B cell (primary cell): ENCODE results near the gene CRTC1. TPM values are rescaled to one million over a fixed set of nuclear protein-coding genes. Genes with fewer than 3 reads are reported as not detected.
A peak's percentile ranks its signal among the peaks of the same experiment; 100 is the strongest.

Experiments
- ATAC-seq: fragments of 200-7000 bp; cut with Tn5 transposase; one replicate; pipeline ENCODE4 v1.10.0; 2021; ENCODE audit warnings: low read depth, mild to moderate bottlenecking, moderate number of reproducible peaks, moderate library complexity
- CTCF ChIA-PET: fragments of 350-600 bp; sonication (Branson Sonifier 250); formaldehyde crosslinking; loops from one replicate; lab custom pipeline; 2021; ENCODE audit warnings: antibody characterized with exemption, inconsistent platforms; lab: Charles Lee
- POLR2A ChIA-PET: fragments of 350-600 bp; sonication (Branson Sonifier 250); formaldehyde crosslinking; loops from one replicate; lab custom pipeline; 2021; ENCODE audit warnings: antibody characterized with exemption; lab: Charles Lee
- DNase-seq: peaks from one replicate; pipeline ENCODE4 v3.0.0; 2013
- H2AFZ ChIP-seq: 2 replicates; pipeline ENCODE4 v1.6.1; 2012; ENCODE audit warnings: mild to moderate bottlenecking, low read depth, low read length; ENCODE audit not compliant: insufficient read depth, poor library complexity, severe bottlenecking
- H3K27ac ChIP-seq, 2 donors: 1 replicate in 1 of 2; 2 replicates in 1 of 2; pipeline ENCODE4 v1.5.1; 2012 to 2013; ENCODE audit warnings: low read length in 2 of 2, mild to moderate bottlenecking in 2 of 2, moderate library complexity in 1 of 2
- H3K27me3 ChIP-seq, 4 experiments: fragments of 200-600 bp in 1 of 4; sonication (generic) in 1 of 4; replicated peaks in 1 of 4; 1 replicate in 2 of 4; 2 replicates in 2 of 4; pipeline versions ENCODE4 v1.6.1 to v1.7.0; 2013 to 2016; ENCODE audit warnings: low read length in 3 of 4, mild to moderate bottlenecking in 2 of 4, mixed read lengths in 1 of 4, moderate library complexity in 1 of 4; ENCODE audit not compliant: insufficient read depth in 4 of 4, control insufficient read depth in 3 of 4; ENCODE audit errors: control extremely low read depth in 1 of 4
- H3K36me3 ChIP-seq, 2 experiments: replicated peaks in 1 of 2; 1 replicate in 1 of 2; 2 replicates in 1 of 2; pipeline versions ENCODE4 v1.6.1 to v1.7.1; 2013; ENCODE audit warnings: low read length in 1 of 2; ENCODE audit not compliant: insufficient read depth in 2 of 2, control insufficient read depth in 1 of 2; ENCODE audit errors: control extremely low read depth in 1 of 2, extremely low read depth in 1 of 2
- H3K4me1 ChIP-seq, 2 donors: fragments of 200-600 bp in 1 of 2; sonication (generic) in 1 of 2; 1 replicate in 1 of 2; 2 replicates in 1 of 2; pipeline versions ENCODE4 v1.5.1 to v1.6.1; 2013 to 2017; ENCODE audit warnings: low read length in 2 of 2; ENCODE audit not compliant: control insufficient read depth in 2 of 2, insufficient read depth in 2 of 2
- H3K4me2 ChIP-seq: replicated peaks from 2 replicates; pipeline ENCODE3; 2012; ENCODE audit warnings: mild to moderate bottlenecking, low read depth, low read length; ENCODE audit not compliant: poor library complexity, severe bottlenecking
- H3K4me3 ChIP-seq, 5 experiments: fragments of 200-600 bp in 1 of 5; sonication (generic) in 1 of 5; 1 replicate in 3 of 5; 2 replicates in 2 of 5; pipeline versions ENCODE4 v1.5.1 to v1.7.0; 2011 to 2016; ENCODE audit warnings: low read length in 4 of 5, mild to moderate bottlenecking in 4 of 5, low read depth in 2 of 5, control low read depth in 1 of 5, moderate library complexity in 1 of 5; ENCODE audit not compliant: insufficient read depth in 1 of 5; ENCODE audit errors: control extremely low read depth in 1 of 5, extremely low read depth in 1 of 5
- H3K79me2 ChIP-seq: fragments of 200-600 bp; sonication (generic); one replicate; pipeline ENCODE4 v1.6.0; 2016; ENCODE audit warnings: low read length; ENCODE audit not compliant: control insufficient read depth, insufficient read depth
- H3K9ac ChIP-seq: fragments of 200-600 bp; sonication (generic); 2 replicates; pipeline ENCODE4 v1.6.1; 2017; ENCODE audit warnings: mild to moderate bottlenecking, low read length, moderate library complexity
- H3K9me3 ChIP-seq, 3 donors: one replicate each; pipeline versions ENCODE4 v1.6.1 to v1.7.1; 2013; ENCODE audit warnings: low read length in 2 of 3; ENCODE audit not compliant: control insufficient read depth in 2 of 3, insufficient read depth in 1 of 3; ENCODE audit errors: control extremely low read depth in 1 of 3
- H4K20me1 ChIP-seq: 2 replicates; pipeline ENCODE4 v1.6.0; 2012; ENCODE audit warnings: mild to moderate bottlenecking, low read length; ENCODE audit not compliant: insufficient read depth, control insufficient read depth, poor library complexity, severe bottlenecking
- H3K27ac Mint-ChIP-seq: one replicate; pipeline ENCODE4 v1.8.0; 2021; ENCODE audit warnings: mixed read lengths
- H3K27me3 Mint-ChIP-seq: one replicate; pipeline ENCODE4 v1.8.0; 2021; ENCODE audit warnings: mixed read lengths
- H3K4me1 Mint-ChIP-seq: one replicate; pipeline ENCODE4 v1.8.0; 2021; ENCODE audit warnings: mixed read lengths
- H3K4me3 Mint-ChIP-seq: one replicate; pipeline ENCODE4 v1.8.0; 2021; ENCODE audit warnings: mixed read lengths
- H3K9me3 Mint-ChIP-seq: one replicate; pipeline ENCODE4 v1.8.0; 2022; ENCODE audit warnings: mixed read lengths; ENCODE audit not compliant: insufficient read depth
- CTCF ChIP-seq: fragments of 200-600 bp; IDR thresholded peaks from one replicate; pipeline ENCODE4 v1.8.0; 2022; ENCODE audit warnings: antibody characterized with exemption, mild to moderate bottlenecking
- EZH2 ChIP-seq: IDR thresholded peaks from 2 replicates; pipeline ENCODE4 v1.6.1; 2012; ENCODE audit warnings: borderline replicate concordance, low read depth, mild to moderate bottlenecking, moderate library complexity, low read length; ENCODE audit not compliant: insufficient read depth, poor library complexity, severe bottlenecking
- WGBS: methylation state at CpG from one replicate; pipeline ENCODE4 v1.1.5; 2013; ENCODE audit warnings: missing lambda C conversion rate; ENCODE audit not compliant: insufficient coverage; 5-methylcytosine and 5-hydroxymethylcytosine counted together
- intact Hi-C: fragments of 100-400 bp; cut with micrococcal nuclease; formaldehyde crosslinking; loops from one replicate; pipeline ENCODE4 v1.10.0; 2022
- polyA plus RNA-seq: library from polyadenylated mRNA; depleted of rRNA; stranded (reverse); fragments of >200 nt; gene quantifications from 2 replicates; pipeline ENCODE4 v1.2.3, GENCODE V29; 2012
- total RNA-seq, 2 donors: library from RNA; stranded (reverse); fragments of 120-200 nt in 1 of 2; gene quantifications; 1 replicate in 1 of 2; 2 replicates in 1 of 2; pipeline versions ENCODE4 v1.2.3 to v1.2.4, GENCODE V29; 2013 to 2022

CRTC1 gene
- total and polyA plus RNA-seq, 2 donors (not counting 1 experiment from before 2014, with no cell fraction given) = 15.9 to 30.1 TPM

- H2AFZ ChIP-seq = peak overlapping the region; percentile 52
- peaks cover 33 to 62% of the 10 kb centered on the region in 2 donors for H3K4me1 ChIP-seq
- Mint-ChIP-seq H3K4me1 (peaks cover 50% of the 10 kb centered on the region), H3K27ac (peak overlapping the region; percentile 98), H3K9me3 (no peaks in the 10 kb centered on the region), H3K4me3 (peak overlapping the region; percentile 95), H3K27me3 (no peaks in the 10 kb centered on the region)
- no peaks in the 10 kb centered on the region for H3K36me3 ChIP-seq
- no peak for TF ChIP-seq EZH2
- TF ChIP-seq CTCF = no peak
- H3K9ac ChIP-seq = peak overlapping the region; percentile 72
- peak overlapping the region; percentile 90 for H3K4me2 ChIP-seq
- H3K79me2 ChIP-seq = peaks cover 70% of the 10 kb centered on the region
- POLR2A ChIA-PET = interaction anchor here (0.6 to 1.1 kb wide), 3 partner anchors 17 to 593 kb away, joined by 3 to 7 read pairs (median 6); partner anchors contain the start of gene CRTC1
- intact Hi-C loops = loop anchor here (1.0 to 5.0 kb wide), 3 partner anchors 15 to 133 kb away; partner anchors contain the start of genes KLHL26 and UPF1
- 43% methylated on average over 11 of the region's 14 CpGs for WGBS
- CTCF ChIA-PET = no interaction called here
- no peaks in the 10 kb centered on the region for H3K27me3 ChIP-seq
- H3K9me3 ChIP-seq = no peaks in the 10 kb centered on the region
- peak overlapping the region in 4 of 5 experiments; percentile 61 to 76 (median 68) for H3K4me3 ChIP-seq
- ATAC-seq (no peak), DNase-seq (peak; percentile 28)
- peak overlapping the region; percentile 81 to 84 for H3K27ac ChIP-seq
- peaks cover 30% of the 10 kb centered on the region for H4K20me1 ChIP-seq
Measured at GRCh38 chr19:18699403-18700054, 16.0 kb downstream of the CRTC1 start.
